H7 (cell line): ENCODE results near the gene C9. TPM values are rescaled to one million over a fixed set of nuclear protein-coding genes. Genes with fewer than 3 reads are reported as not detected.
"Not testable (repeated sequence)": the region's sequence is repeated elsewhere in the genome, so short reads cannot be mapped to it uniquely, and the experiment has no call there.

Source experiments
- DNase-seq: peaks from one replicate; pipeline ENCODE4 v3.0.0; 2012
- H3K27me3 ChIP-seq: 2 replicates; pipeline ENCODE4 v1.6.0; 2011; ENCODE audit warnings: mild to moderate bottlenecking, low read length; ENCODE audit not compliant: control insufficient read depth, insufficient read depth
- H3K36me3 ChIP-seq: replicated peaks from 2 replicates; pipeline ENCODE4 v1.5.1; 2011; ENCODE audit warnings: low read length; ENCODE audit not compliant: control insufficient read depth, insufficient read depth
- H3K4me3 ChIP-seq: 2 replicates; pipeline ENCODE4 v1.5.1; 2011; ENCODE audit warnings: low read depth, mild to moderate bottlenecking, control low read depth, low read length, moderate library complexity; ENCODE audit not compliant: insufficient read depth
- total RNA-seq: library from RNA; depleted of rRNA; stranded (reverse); fragments of >200 nt; shearing (Covaris generic); gene quantifications from 2 replicates; pipeline ENCODE4 v1.2.3, GENCODE V29; 2014

The C9 gene
- total RNA-seq, 1 experiment from 2014 or later = not detected

- Histone ChIP-seq H3K27me3 (no peaks in the 10 kb centered on the region), H3K36me3 (no peaks in the 10 kb centered on the region), H3K4me3 (no peak overlapping the region)
- DNase-seq = no peak
These were observed 89.8 kb downstream of the C9 start for GRCh38 chr5:39274398-39275085.

GRCh38 chr5:39273314-39273954, 90.9 kb downstream of the C9 start:
- DNase-seq = no peak
- no peak overlapping the region for H3K4me3 ChIP-seq
- no peaks in the 10 kb centered on the region for H3K27me3 ChIP-seq
- H3K36me3 ChIP-seq = no peaks in the 10 kb centered on the region

DNA sequence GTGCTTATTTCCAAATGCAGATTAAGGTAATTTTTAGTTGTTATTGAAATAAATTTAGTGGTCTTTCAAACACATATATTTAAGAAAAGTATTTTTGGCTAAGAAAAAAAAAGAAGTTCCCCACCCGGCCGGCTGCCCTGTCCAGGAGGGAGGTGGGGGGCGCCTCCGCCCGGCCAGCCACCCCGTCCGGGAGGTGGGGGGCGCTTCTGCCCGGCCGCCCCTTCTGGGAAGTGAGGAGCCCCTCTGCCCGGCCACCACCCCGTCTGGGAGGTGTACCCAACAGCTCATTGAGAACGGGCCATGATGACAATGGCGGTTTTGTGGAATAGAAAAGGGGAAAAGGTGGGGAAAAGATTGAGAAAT, 91.4 kb downstream of the C9 start:
- H3K27me3 ChIP-seq, H3K36me3 ChIP-seq, H3K4me3 ChIP-seq, DNase-seq: not testable (repeated sequence)

GRCh38 chr5:39270225-39270848, 94.0 kb downstream of the C9 start:
- no peaks in the 10 kb centered on the region for H3K27me3 ChIP-seq
- no peak overlapping the region for H3K4me3 ChIP-seq
- no peak for DNase-seq
- H3K36me3 ChIP-seq = no peaks in the 10 kb centered on the region

DNA sequence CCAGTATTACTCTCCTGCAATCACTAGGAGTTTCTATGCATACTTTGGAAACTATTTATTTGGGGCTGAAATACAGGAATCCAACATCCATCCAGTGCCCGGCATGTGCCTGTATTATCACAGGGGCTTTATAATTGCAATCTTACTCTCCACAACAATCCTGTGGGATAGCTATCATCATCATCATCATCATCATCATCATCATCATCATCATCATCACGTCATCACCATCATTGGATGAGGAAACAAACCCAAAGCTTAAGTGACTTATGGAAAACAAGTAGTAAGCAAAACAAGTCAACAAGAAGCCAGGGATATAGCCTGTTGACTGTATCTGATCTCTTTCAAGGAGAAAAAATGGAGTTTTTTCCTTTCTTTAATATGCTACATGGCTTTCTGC, 97.1 kb downstream of the C9 start:
- no peak for DNase-seq
- H3K36me3 ChIP-seq = no peaks in the 10 kb centered on the region

GRCh38 chr5:39266442-39266841, 97.9 kb downstream of the C9 start:
- Histone ChIP-seq H3K4me3 (no peak overlapping the region), H3K27me3 (no peaks in the 10 kb centered on the region), H3K36me3 (no peaks in the 10 kb centered on the region)
- DNase-seq = no peak

More for the DNA sequence above, 97.1 kb downstream of the C9 start:
- Histone ChIP-seq H3K27me3 (no peaks in the 10 kb centered on the region), H3K4me3 (no peak overlapping the region)

DNA sequence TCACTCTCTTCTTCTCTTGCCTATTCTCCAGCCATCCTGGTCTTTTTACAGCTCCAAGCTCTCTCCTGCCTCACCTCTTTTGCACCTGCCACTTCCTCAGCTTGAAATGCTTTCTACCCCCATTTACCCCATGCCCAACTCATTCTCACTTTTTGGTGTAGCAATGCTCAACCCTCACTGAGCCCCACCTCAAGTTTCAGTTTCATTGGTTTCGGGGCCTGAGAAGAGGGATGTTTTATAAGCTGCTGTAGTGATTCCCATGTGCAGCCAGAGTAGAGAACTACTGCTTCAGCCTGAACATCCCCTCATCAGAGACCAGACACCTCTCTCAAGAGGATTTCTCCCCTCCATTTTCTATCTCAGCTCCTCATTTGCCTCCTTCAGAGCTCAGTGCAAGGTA, 99.8 kb downstream of the C9 start:
- H3K36me3 ChIP-seq = no peaks in the 10 kb centered on the region
- DNase-seq = no peak
- no peaks in the 10 kb centered on the region for H3K27me3 ChIP-seq
- H3K4me3 ChIP-seq = no peak overlapping the region

- no peaks in the 10 kb centered on the region for H3K27me3 ChIP-seq
- DNase-seq = no peak
These were observed 101.3 kb downstream of the C9 start for GRCh38 chr5:39262981-39263380.

DNA sequence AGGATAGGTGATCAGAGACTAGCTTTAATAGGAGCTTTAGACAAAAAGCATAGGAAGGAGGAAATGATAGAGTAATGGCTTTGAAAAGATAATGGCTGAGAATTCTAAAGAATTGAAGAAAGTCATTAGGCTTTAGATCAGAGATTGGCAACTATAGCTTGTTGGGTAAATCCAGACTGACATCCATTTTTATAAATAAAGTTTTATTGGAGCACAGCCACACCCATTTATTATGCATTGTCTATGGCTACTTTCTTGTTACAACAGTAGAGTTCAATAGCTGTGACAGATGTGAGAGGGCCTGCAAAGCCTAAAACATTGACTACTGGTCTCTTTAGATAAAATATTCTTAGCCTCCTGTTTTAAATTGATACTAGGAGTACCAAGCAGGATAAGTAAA, 104.2 kb downstream of the C9 start:
- H3K4me3 ChIP-seq = no peak overlapping the region
- no peaks in the 10 kb centered on the region for H3K36me3 ChIP-seq
- no peak for DNase-seq
- no peaks in the 10 kb centered on the region for H3K27me3 ChIP-seq

More at GRCh38 chr5:39262981-39263380, 101.3 kb downstream of the C9 start:
- Histone ChIP-seq H3K36me3 (no peaks in the 10 kb centered on the region), H3K4me3 (no peak overlapping the region)

DNA sequence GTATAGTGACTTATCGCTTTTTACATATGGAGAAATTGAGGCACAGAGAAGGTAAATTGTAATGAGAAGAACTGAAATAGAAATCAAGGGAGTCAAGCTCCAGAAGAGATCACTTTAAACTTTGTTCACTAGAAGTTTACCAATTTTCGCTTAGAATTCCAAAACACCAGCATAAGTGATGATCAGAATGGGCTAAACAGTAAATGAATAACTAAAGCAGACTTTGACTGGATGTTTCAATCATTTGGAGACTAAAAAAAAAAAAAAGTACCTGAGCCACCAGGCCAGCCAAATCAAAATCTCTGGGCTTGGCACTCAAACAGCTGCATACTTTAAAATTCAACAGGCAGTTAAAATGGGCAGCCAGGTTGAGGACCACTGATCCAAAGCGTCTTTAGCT, 106.7 kb downstream of the C9 start:
- H3K27me3 ChIP-seq = no peaks in the 10 kb centered on the region
- H3K4me3 ChIP-seq = no peak overlapping the region
- no peaks in the 10 kb centered on the region for H3K36me3 ChIP-seq
- no peak for DNase-seq

- H3K4me3 ChIP-seq = no peak overlapping the region
- H3K27me3 ChIP-seq = no peaks in the 10 kb centered on the region
- no peaks in the 10 kb centered on the region for H3K36me3 ChIP-seq
- DNase-seq = no peak
These were observed 107.6 kb downstream of the C9 start for GRCh38 chr5:39256477-39257235.

DNA sequence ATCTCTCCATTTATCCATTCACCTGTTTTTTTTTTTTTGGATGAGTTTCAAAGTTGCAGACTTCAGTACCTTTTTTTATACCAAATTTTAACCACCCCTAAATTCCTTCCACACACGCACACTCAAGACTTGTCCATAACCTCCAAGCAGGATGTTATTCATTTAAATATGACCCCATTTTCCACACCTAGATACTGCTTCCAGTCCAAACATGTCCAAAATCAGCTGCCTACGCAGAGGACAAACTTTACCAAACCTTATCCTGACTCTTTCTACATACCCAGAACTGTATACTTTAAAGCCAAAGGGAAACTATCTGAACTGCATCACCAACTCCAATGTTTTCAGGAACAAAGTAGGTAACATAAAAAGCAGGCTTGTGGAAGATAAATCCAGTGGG, 108.9 kb downstream of the C9 start:
- Histone ChIP-seq H3K4me3 (no peak overlapping the region), H3K36me3 (no peaks in the 10 kb centered on the region)
- DNase-seq = no peak

DNA sequence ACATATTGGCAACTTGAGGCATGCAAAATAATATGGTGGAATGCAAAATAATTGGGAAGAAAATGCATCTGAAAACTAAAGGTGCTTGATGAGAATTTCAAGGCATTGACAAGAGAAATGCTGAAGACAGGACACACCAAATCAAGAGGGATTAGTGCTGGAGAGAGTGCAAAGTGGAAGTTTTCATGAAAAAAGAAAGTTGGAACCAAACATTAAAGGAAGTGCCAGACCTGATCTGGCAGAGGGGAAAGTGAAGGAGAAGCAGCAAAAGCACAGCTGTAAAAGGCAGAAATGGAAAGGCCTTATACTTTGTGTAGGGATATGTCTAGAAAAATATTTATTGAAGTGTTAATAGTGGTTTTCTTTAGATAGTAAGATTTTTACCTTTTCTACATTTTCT, 109.6 kb downstream of the C9 start:
- Histone ChIP-seq H3K27me3 (no peaks in the 10 kb centered on the region), H3K4me3 (no peak overlapping the region), H3K36me3 (no peaks in the 10 kb centered on the region)
- DNase-seq = no peak

More for the DNA sequence above, 108.9 kb downstream of the C9 start:
- no peaks in the 10 kb centered on the region for H3K27me3 ChIP-seq

DNA sequence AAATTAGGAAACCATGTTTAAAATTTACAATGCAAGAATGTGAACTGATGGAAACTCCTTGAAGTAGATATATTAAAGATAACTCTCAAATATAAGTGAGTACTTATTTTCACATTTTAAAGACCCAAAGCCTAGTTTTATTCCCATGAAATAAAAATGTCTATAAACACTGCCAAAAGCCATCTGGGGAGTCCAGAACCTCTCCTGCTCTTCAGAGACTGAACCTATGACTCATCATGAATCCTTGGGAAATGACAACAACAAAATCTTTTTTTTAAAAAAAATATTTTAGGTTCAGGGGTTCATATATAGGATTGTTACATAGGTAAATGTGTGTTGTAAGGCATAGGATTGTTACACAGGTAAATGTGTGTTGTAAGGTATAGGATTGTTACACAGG, 111.1 kb downstream of the C9 start:
- no peaks in the 10 kb centered on the region for H3K36me3 ChIP-seq
- no peaks in the 10 kb centered on the region for H3K27me3 ChIP-seq
- no peak for DNase-seq
- H3K4me3 ChIP-seq = no peak overlapping the region
